ENCODE data around the gene APOBEC2.

Gene APOBEC2

GRCh38 chr6:41036601-41037000 is 16.4 kb upstream of the APOBEC2 start:
- TF ChIP-seq CTCF (IDR thresholded peaks at IDR 0.05; ENCODE audit: borderline replicate concordance, control extremely low read depth, extremely low read depth, insufficient read depth, missing control alignments): no peak
- in situ Hi-C loops (cut with MboI; ENCODE audit: low sequenced_read_pairs, unreplicated experiment): no loop called here
- no peak for DNase-seq (ENCODE audit: low spot score)

- no peak for DNase-seq (ENCODE audit: low spot score)
- in situ Hi-C loops (cut with MboI; ENCODE audit: low sequenced_read_pairs, unreplicated experiment): no loop called here
- no peak for TF ChIP-seq CTCF (IDR thresholded peaks at IDR 0.05; ENCODE audit: borderline replicate concordance, control extremely low read depth, extremely low read depth, insufficient read depth, missing control alignments)
Measured at GRCh38 chr6:41037107-41037900, 15.7 kb upstream of the APOBEC2 start.

- DNase-seq (ENCODE audit: low spot score): no peak
- TF ChIP-seq CTCF (IDR thresholded peaks at IDR 0.05; ENCODE audit: borderline replicate concordance, control extremely low read depth, extremely low read depth, insufficient read depth, missing control alignments): no peak
- in situ Hi-C loops (cut with MboI; ENCODE audit: low sequenced_read_pairs, unreplicated experiment): no loop called here
Measured at GRCh38 chr6:41038205-41038604, 14.8 kb upstream of the APOBEC2 start.

- TF ChIP-seq CTCF (IDR thresholded peaks at IDR 0.05; ENCODE audit: borderline replicate concordance, control extremely low read depth, extremely low read depth, insufficient read depth, missing control alignments): peak; percentile 71
- DNase-seq (ENCODE audit: low spot score): peak; percentile 79
- in situ Hi-C loops (cut with MboI; ENCODE audit: low sequenced_read_pairs, unreplicated experiment): no loop called here
Measured at GRCh38 chr6:41039060-41039998, 13.7 kb upstream of the APOBEC2 start, which contains the start of gene UNC5CL. Gene UNC5CL, minus strand, starts transcription at chr6:41039221. Its CDS starts 4,147 bp downstream, at chr6:41035074.

GRCh38 chr6:41040101-41040939 is 12.7 kb upstream of the APOBEC2 start:
- DNase-seq (ENCODE audit: low spot score): no peak
- in situ Hi-C loops (cut with MboI; ENCODE audit: low sequenced_read_pairs, unreplicated experiment): no loop called here
- TF ChIP-seq CTCF (IDR thresholded peaks at IDR 0.05; ENCODE audit: borderline replicate concordance, control extremely low read depth, extremely low read depth, insufficient read depth, missing control alignments): no peak

Data from GM13976 (cell line).